ENCODE results near the gene OSBP2.

DNA sequence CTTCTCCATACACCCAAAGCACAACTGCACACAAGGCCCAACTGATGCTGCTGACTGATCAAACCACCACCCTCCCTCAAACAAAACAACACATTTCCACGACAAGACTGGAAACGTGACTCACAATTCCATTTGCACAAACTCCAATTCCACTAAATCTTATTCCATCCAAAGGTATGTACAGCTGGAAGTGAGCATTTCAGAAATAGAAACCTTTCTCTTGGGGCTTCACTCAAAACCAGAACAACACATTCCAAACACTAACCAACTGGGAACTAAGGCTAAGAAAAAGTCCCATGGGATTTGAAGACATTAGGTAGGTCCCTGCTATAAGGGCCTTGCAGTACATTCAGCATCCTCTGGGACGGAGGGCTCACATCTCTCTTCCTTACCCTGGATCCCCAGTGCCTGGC, 254.3 kb downstream of the OSBP2 start:
- TF ChIP-seq, protein P1, sequence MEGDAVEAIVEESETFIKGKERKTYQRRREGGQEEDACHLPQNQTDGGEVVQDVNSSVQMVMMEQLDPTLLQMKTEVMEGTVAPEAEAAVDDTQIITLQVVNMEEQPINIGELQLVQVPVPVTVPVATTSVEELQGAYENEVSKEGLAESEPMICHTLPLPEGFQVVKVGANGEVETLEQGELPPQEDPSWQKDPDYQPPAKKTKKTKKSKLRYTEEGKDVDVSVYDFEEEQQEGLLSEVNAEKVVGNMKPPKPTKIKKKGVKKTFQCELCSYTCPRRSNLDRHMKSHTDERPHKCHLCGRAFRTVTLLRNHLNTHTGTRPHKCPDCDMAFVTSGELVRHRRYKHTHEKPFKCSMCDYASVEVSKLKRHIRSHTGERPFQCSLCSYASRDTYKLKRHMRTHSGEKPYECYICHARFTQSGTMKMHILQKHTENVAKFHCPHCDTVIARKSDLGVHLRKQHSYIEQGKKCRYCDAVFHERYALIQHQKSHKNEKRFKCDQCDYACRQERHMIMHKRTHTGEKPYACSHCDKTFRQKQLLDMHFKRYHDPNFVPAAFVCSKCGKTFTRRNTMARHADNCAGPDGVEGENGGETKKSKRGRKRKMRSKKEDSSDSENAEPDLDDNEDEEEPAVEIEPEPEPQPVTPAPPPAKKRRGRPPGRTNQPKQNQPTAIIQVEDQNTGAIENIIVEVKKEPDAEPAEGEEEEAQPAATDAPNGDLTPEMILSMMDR (IDR thresholded peaks at IDR 0.05; ENCODE audit: low read depth, low read length, poor library complexity, severe bottlenecking): no peak
- no peak for TF ChIP-seq EZH2phosphoT487 (IDR thresholded peaks at IDR 0.05; ENCODE audit: borderline replicate concordance, low read length)
